Measurements from ENCODE around the gene CADM4. TPM values are rescaled to one million over a fixed set of nuclear protein-coding genes. Genes with fewer than 3 reads are reported as not detected.
"Not testable (repeated sequence)": the region's sequence is repeated elsewhere in the genome, so short reads cannot be mapped to it uniquely, and the experiment has no call there.

The CADM4 gene
- total and polyA plus RNA-seq, 4 donors: 0.47 to 4.9 (median 3.3) TPM

DNA sequence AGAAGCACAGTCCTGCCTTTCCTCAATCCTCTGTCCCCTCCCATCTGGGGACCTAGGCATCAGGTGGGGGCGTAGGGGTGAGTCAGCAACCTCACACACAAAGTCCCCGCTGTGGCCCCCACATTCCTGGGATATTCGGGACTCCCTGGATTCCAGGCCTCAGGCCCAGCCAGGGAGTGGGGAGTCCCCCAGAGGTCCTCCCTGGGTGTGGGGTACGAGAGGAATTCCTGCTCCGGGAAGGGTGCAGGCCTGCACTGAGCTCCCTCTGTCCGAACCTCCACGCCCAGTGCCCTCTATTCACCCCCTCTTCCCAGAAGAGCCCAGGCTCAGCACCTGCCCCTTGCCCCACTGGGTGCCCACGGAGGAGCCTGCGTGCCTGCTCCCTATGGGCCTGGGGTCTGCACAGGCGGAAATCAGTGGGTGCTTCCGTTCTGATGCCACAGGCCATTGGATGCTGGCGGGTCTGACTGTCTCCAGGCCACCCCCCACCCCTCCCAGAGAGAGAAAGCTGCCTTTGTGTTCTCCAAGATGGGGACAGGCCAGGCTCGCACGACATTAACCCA lies 3.4 kb downstream of the CADM4 start:
- 91% methylated on average over 14 of the region's 14 CpGs for WGBS
- no peaks in the 10 kb centered on the region for H3K9me3 ChIP-seq (ENCODE audit: control insufficient read depth in 4 of 4, low read length in 3 of 4)
- H3K27ac ChIP-seq (ENCODE audit: low read depth in 1 of 2, low read length in 2 of 2): no peak overlapping the region
- peaks cover 4 to 11% (median 9%) of the 10 kb centered on the region in 4 donors for H3K4me1 ChIP-seq (ENCODE audit: control insufficient read depth in 4 of 4, insufficient read depth in 4 of 4, low read length in 3 of 4)
- no peaks in the 10 kb centered on the region for H3K27me3 ChIP-seq (ENCODE audit: control insufficient read depth in 4 of 4, insufficient read depth in 4 of 4, low read length in 3 of 4)
- TF ChIP-seq NR2F2 (IDR thresholded peaks at IDR 0.05) (no peak), HNF4A (conservative IDR thresholded peaks at IDR 0.05) (no peak), TAF1 (conservative IDR thresholded peaks at IDR 0.05) (no peak), YY1 (IDR thresholded peaks at IDR 0.05) (no peak), HNF4G (IDR thresholded peaks at IDR 0.05) (no peak), GABPA (IDR thresholded peaks at IDR 0.05 in 1 of 2, conservative IDR thresholded peaks at IDR 0.05 in 1 of 2) (no peak), EGR1 (IDR thresholded peaks at IDR 0.05; ENCODE audit: low read depth in 2 of 2) (no peak), SP1 (IDR thresholded peaks at IDR 0.05) (no peak), FOXA1 (IDR thresholded peaks at IDR 0.05) (no peak), FOXA2 (IDR thresholded peaks at IDR 0.05) (no peak), RAD21 (IDR thresholded peaks at IDR 0.05) (no peak), JUND (IDR thresholded peaks at IDR 0.05) (no peak), RXRA (IDR thresholded peaks at IDR 0.05) (no peak)
- TF ChIP-seq, protein P1, sequence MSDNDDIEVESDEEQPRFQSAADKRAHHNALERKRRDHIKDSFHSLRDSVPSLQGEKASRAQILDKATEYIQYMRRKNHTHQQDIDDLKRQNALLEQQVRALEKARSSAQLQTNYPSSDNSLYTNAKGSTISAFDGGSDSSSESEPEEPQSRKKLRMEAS (IDR thresholded peaks at IDR 0.05): no peak
- TF ChIP-seq, protein P2, sequence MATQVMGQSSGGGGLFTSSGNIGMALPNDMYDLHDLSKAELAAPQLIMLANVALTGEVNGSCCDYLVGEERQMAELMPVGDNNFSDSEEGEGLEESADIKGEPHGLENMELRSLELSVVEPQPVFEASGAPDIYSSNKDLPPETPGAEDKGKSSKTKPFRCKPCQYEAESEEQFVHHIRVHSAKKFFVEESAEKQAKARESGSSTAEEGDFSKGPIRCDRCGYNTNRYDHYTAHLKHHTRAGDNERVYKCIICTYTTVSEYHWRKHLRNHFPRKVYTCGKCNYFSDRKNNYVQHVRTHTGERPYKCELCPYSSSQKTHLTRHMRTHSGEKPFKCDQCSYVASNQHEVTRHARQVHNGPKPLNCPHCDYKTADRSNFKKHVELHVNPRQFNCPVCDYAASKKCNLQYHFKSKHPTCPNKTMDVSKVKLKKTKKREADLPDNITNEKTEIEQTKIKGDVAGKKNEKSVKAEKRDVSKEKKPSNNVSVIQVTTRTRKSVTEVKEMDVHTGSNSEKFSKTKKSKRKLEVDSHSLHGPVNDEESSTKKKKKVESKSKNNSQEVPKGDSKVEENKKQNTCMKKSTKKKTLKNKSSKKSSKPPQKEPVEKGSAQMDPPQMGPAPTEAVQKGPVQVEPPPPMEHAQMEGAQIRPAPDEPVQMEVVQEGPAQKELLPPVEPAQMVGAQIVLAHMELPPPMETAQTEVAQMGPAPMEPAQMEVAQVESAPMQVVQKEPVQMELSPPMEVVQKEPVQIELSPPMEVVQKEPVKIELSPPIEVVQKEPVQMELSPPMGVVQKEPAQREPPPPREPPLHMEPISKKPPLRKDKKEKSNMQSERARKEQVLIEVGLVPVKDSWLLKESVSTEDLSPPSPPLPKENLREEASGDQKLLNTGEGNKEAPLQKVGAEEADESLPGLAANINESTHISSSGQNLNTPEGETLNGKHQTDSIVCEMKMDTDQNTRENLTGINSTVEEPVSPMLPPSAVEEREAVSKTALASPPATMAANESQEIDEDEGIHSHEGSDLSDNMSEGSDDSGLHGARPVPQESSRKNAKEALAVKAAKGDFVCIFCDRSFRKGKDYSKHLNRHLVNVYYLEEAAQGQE (IDR thresholded peaks at IDR 0.05): no peak
- TF ChIP-seq, protein P3, sequence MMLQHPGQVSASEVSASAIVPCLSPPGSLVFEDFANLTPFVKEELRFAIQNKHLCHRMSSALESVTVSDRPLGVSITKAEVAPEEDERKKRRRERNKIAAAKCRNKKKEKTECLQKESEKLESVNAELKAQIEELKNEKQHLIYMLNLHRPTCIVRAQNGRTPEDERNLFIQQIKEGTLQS (IDR thresholded peaks at IDR 0.05): no peak
- TF ChIP-seq, protein P4, sequence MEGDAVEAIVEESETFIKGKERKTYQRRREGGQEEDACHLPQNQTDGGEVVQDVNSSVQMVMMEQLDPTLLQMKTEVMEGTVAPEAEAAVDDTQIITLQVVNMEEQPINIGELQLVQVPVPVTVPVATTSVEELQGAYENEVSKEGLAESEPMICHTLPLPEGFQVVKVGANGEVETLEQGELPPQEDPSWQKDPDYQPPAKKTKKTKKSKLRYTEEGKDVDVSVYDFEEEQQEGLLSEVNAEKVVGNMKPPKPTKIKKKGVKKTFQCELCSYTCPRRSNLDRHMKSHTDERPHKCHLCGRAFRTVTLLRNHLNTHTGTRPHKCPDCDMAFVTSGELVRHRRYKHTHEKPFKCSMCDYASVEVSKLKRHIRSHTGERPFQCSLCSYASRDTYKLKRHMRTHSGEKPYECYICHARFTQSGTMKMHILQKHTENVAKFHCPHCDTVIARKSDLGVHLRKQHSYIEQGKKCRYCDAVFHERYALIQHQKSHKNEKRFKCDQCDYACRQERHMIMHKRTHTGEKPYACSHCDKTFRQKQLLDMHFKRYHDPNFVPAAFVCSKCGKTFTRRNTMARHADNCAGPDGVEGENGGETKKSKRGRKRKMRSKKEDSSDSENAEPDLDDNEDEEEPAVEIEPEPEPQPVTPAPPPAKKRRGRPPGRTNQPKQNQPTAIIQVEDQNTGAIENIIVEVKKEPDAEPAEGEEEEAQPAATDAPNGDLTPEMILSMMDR (IDR thresholded peaks at IDR 0.05; ENCODE audit: low read depth, low read length, missing input control): no peak
- TF ChIP-seq, protein P5, sequence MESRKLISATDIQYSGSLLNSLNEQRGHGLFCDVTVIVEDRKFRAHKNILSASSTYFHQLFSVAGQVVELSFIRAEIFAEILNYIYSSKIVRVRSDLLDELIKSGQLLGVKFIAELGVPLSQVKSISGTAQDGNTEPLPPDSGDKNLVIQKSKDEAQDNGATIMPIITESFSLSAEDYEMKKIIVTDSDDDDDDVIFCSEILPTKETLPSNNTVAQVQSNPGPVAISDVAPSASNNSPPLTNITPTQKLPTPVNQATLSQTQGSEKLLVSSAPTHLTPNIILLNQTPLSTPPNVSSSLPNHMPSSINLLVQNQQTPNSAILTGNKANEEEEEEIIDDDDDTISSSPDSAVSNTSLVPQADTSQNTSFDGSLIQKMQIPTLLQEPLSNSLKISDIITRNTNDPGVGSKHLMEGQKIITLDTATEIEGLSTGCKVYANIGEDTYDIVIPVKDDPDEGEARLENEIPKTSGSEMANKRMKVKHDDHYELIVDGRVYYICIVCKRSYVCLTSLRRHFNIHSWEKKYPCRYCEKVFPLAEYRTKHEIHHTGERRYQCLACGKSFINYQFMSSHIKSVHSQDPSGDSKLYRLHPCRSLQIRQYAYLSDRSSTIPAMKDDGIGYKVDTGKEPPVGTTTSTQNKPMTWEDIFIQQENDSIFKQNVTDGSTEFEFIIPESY (IDR thresholded peaks at IDR 0.05): no peak
- DNase-seq (ENCODE audit: low spot score): no peak
- no peaks in the 10 kb centered on the region for H3K36me3 ChIP-seq (ENCODE audit: control insufficient read depth in 4 of 4, insufficient read depth in 3 of 4, low read depth in 1 of 4, low read length in 3 of 4)
- H3K9ac ChIP-seq (ENCODE audit: low read depth in 1 of 2, low read length in 2 of 2): no peak overlapping the region
- no peak overlapping the region for H3K4me3 ChIP-seq (ENCODE audit: low read depth in 1 of 3, low read length in 3 of 3)

DNA sequence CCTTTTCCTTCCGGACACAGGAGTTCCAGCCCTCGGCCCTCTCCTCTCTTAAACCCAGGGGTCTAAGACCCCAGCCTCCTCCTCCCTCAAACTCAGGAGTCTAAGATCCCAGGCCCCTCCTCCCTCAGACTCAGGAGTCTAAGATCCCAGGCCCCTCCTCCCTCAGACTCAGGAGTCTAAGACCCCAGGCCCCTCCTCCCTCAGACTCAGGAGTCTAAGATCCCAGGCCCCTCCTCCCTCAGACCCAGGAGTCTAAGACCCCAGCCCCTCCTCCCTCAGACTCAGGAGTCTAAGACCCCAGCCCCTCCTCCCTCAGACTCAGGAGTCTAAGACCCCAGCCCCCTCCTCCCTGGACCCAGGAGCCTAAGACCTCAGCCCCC lies 4.1 kb downstream of the CADM4 start:
- H3K27me3 ChIP-seq (ENCODE audit: control insufficient read depth in 4 of 4, insufficient read depth in 4 of 4, low read length in 3 of 4); DNase-seq (ENCODE audit: low spot score): not testable (repeated sequence)
- 82% methylated on average over 2 of the region's 2 CpGs for WGBS

More for the DNA sequence above, 4.1 kb downstream of the CADM4 start:
- H3K27ac ChIP-seq (ENCODE audit: low read depth in 1 of 2, low read length in 2 of 2); H3K9ac ChIP-seq (ENCODE audit: low read depth in 1 of 2, low read length in 2 of 2); H3K4me3 ChIP-seq (ENCODE audit: low read depth in 1 of 3, low read length in 3 of 3); H3K9me3 ChIP-seq (ENCODE audit: control insufficient read depth in 4 of 4, low read length in 3 of 4); H3K36me3 ChIP-seq (ENCODE audit: control insufficient read depth in 4 of 4, insufficient read depth in 3 of 4, low read depth in 1 of 4, low read length in 3 of 4): not testable (repeated sequence)
- H3K4me1 ChIP-seq (ENCODE audit: control insufficient read depth in 4 of 4, insufficient read depth in 4 of 4, low read length in 3 of 4): peaks cover 4 to 11% (median 9%) of the 10 kb centered on the region in 4 donors

All from liver (tissue), 9 donors.